HG02973 (cell line): ENCODE results near the gene OR10A2.
"Not testable (repeated sequence)": the region's sequence is repeated elsewhere in the genome, so short reads cannot be mapped to it uniquely, and the experiment has no call there.

Source experiments
- ATAC-seq: cut with Tn5 transposase; IDR thresholded peaks from one replicate; pipeline ENCODE4 v1.9.1; 2021; ENCODE audit warnings: moderate library complexity; ENCODE audit not compliant: unreplicated experiment

The OR10A2 gene

GRCh38 chr11:6862961-6863360 lies at the start of gene OR10A2:
Gene OR10A2 (plus strand): TSS chr11:6863057. CDS start chr11:6869755, 6,698 bp downstream.
- no peak for ATAC-seq

- ATAC-seq = no peak
Observed at GRCh38 chr11:6813656-6814055, 49.2 kb upstream of the OR10A2 start.

- no peak for ATAC-seq
Observed at GRCh38 chr11:6817694-6818093, 45.2 kb upstream of the OR10A2 start.

GRCh38 chr11:6818967-6819366 lies 43.9 kb upstream of the OR10A2 start:
- ATAC-seq = no peak

GRCh38 chr11:6824136-6824823 lies 38.6 kb upstream of the OR10A2 start:
- ATAC-seq = no peak

GRCh38 chr11:6825231-6825744 lies 37.6 kb upstream of the OR10A2 start:
- ATAC-seq = no peak

- ATAC-seq = no peak
Observed at GRCh38 chr11:6828103-6828502, 34.8 kb upstream of the OR10A2 start.

- no peak for ATAC-seq
Observed at GRCh38 chr11:6833356-6833755, 29.5 kb upstream of the OR10A2 start.

- ATAC-seq = no peak
Observed at GRCh38 chr11:6834021-6834420, 28.8 kb upstream of the OR10A2 start.

GRCh38 chr11:6841694-6842093 lies 21.2 kb upstream of the OR10A2 start:
- ATAC-seq = no peak

- ATAC-seq = no peak
Observed at GRCh38 chr11:6843670-6844069, 19.2 kb upstream of the OR10A2 start.

- no peak for ATAC-seq
Observed at GRCh38 chr11:6844356-6844755, 18.5 kb upstream of the OR10A2 start.

GRCh38 chr11:6845383-6845782 lies 17.5 kb upstream of the OR10A2 start, which contains the start of gene OR10A5:
Gene OR10A5 (plus strand): TSS chr11:6845683. CDS start chr11:6845683, 0 bp downstream.
- ATAC-seq = no peak

- ATAC-seq = no peak
Observed at GRCh38 chr11:6850526-6850925, 12.3 kb upstream of the OR10A2 start.

GRCh38 chr11:6854801-6855200 lies 8.1 kb upstream of the OR10A2 start:
- not testable (repeated sequence) for ATAC-seq

GRCh38 chr11:6855971-6856541 lies 6.8 kb upstream of the OR10A2 start:
- ATAC-seq = no peak

GRCh38 chr11:6856871-6857270 lies 6.0 kb upstream of the OR10A2 start:
- ATAC-seq = peak; percentile 91

GRCh38 chr11:6864438-6864837 lies 1.6 kb downstream of the OR10A2 start:
- no peak for ATAC-seq

- no peak for ATAC-seq
Observed at GRCh38 chr11:6871278-6871677, 8.4 kb downstream of the OR10A2 start.

- no peak for ATAC-seq
Observed at GRCh38 chr11:6875761-6876160, 12.9 kb downstream of the OR10A2 start.

- ATAC-seq = no peak
Observed at GRCh38 chr11:6876325-6876724, 13.5 kb downstream of the OR10A2 start, which contains the start of gene OR10A4. Gene OR10A4 (plus strand): TSS chr11:6876625. CDS start chr11:6876648, 23 bp downstream.

GRCh38 chr11:6876914-6877313 lies 14.1 kb downstream of the OR10A2 start:
- no peak for ATAC-seq
